ENCODE results near the gene LIG4.

LIG4 gene

DNA sequence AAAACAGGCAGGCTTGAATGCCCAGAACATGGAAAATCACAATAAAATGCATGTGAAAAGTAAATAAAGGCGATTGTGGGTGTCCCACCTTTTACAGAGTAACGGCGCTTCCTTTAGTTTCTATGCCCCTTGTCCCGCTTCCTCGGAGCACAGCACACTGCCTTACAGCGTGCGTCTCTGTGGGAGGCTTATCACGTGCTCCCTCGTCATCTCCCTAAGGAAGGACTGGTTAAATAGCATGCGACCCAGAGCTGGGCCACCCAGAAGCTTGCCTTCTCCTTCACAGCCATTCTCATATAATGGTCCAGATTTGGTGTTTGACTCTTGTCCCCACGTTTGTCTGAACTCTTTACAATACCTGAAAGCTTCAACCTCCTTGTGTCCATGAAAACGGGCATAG is 56.6 kb downstream of the LIG4 start:
- no peak overlapping the region for H3K27ac ChIP-seq (ENCODE audit: insufficient read depth, low read length, poor library complexity, severe bottlenecking)
- no peaks in the 10 kb centered on the region for H3K4me1 ChIP-seq (ENCODE audit: control insufficient read depth, insufficient read depth, low read length, poor library complexity, severe bottlenecking)
- no peaks in the 10 kb centered on the region for H3K36me3 ChIP-seq (ENCODE audit: control insufficient read depth, insufficient read depth, low read length)
- DNase-seq, result no peak
- H3K4me3 ChIP-seq (ENCODE audit: insufficient read depth, low read depth, low read length, poor library complexity, severe bottlenecking), result no peak overlapping the region
- no peaks in the 10 kb centered on the region for H3K9me3 ChIP-seq (ENCODE audit: control insufficient read depth, low read length)
- H3K27me3 ChIP-seq (replicated peaks; ENCODE audit: control insufficient read depth, insufficient read depth, low read length, poor library complexity, severe bottlenecking), result no peaks in the 10 kb centered on the region
